SJSA1 (cell line): ENCODE measurements around the gene MARF1. TPM values are rescaled to one million over a fixed set of nuclear protein-coding genes. Genes with fewer than 3 reads are reported as not detected.
"Not testable (repeated sequence)": the region's sequence is repeated elsewhere in the genome, so short reads cannot be mapped to it uniquely, and the experiment has no call there.

Experiments
- DNase-seq, 2 experiments: peaks; one replicate each; pipeline ENCODE4 v3.0.0-alpha.2; 2015 to 2020; ENCODE audit warnings: low spot score in 2 of 2, low read depth in 1 of 2
- H3K27ac ChIP-seq: fragments of 250-450 bp; sonication (Bioruptor Pico); 2 replicates; pipeline ENCODE4 v1.5.1; 2020; ENCODE audit warnings: mild to moderate bottlenecking, moderate library complexity
- H3K27me3 ChIP-seq: fragments of 250-450 bp; sonication (Bioruptor Pico); replicated peaks from 2 replicates; pipeline ENCODE4 v1.5.1; 2020; ENCODE audit warnings: mild to moderate bottlenecking, moderate library complexity
- H3K36me3 ChIP-seq: fragments of 250-450 bp; sonication (Bioruptor Pico); 2 replicates; pipeline ENCODE4 v1.5.1; 2020; ENCODE audit warnings: mild to moderate bottlenecking
- H3K4me1 ChIP-seq: fragments of 250-450 bp; sonication (Bioruptor Pico); replicated peaks from 2 replicates; pipeline ENCODE4 v1.6.1; 2021; ENCODE audit warnings: mild to moderate bottlenecking
- H3K4me3 ChIP-seq: fragments of 250-450 bp; sonication (Bioruptor Pico); 2 replicates; pipeline ENCODE4 v1.5.1; 2020; ENCODE audit warnings: mild to moderate bottlenecking
- H3K9me3 ChIP-seq: fragments of 250-450 bp; sonication (Bioruptor Pico); replicated peaks from 2 replicates; pipeline ENCODE4 v1.5.1; 2020; ENCODE audit warnings: mild to moderate bottlenecking
- total RNA-seq: library from RNA; depleted of rRNA; stranded (reverse); fragments of >200 nt; shearing (Covaris generic); gene quantifications from 2 replicates; pipeline ENCODE4 v1.2.3, GENCODE V29; 2014

The MARF1 gene
- total RNA-seq, 1 experiment from 2014 or later = 5.8 TPM

- H3K4me1 ChIP-seq = peaks cover 75% of the 10 kb centered on the region
- peaks cover 23% of the 10 kb centered on the region for H3K36me3 ChIP-seq
- no peak overlapping the region for H3K4me3 ChIP-seq
- H3K9me3 ChIP-seq = no peaks in the 10 kb centered on the region
- H3K27ac ChIP-seq = peak overlapping the region; percentile 94
- H3K27me3 ChIP-seq = no peaks in the 10 kb centered on the region
- peak; percentile 93 to 95 for DNase-seq
Observed at GRCh38 chr16:15648135-15648730, 5.3 kb upstream of the MARF1 start.

GRCh38 chr16:15647294-15648014 lies 4.5 kb upstream of the MARF1 start:
- Histone ChIP-seq H3K4me1 (peaks cover 68% of the 10 kb centered on the region), H3K27ac (peak overlapping the region; percentile 32), H3K36me3 (peaks cover 17% of the 10 kb centered on the region), H3K4me3 (no peak overlapping the region), H3K27me3 (no peaks in the 10 kb centered on the region), H3K9me3 (no peaks in the 10 kb centered on the region)
- DNase-seq = peak in 1 of 2 experiments; percentile 28

GRCh38 chr16:15646557-15647293 lies 3.8 kb upstream of the MARF1 start:
- not testable (repeated sequence) for H3K4me3 ChIP-seq, DNase-seq, H3K9me3 ChIP-seq, H3K27me3 ChIP-seq
- Histone ChIP-seq H3K27ac (peak overlapping the region; percentile 32; the same call in 1 of the 2 replicates), H3K36me3 (peaks cover 10% of the 10 kb centered on the region), H3K4me1 (peaks cover 67% of the 10 kb centered on the region)

GRCh38 chr16:15644962-15645465 lies 2.1 kb upstream of the MARF1 start:
- not testable (repeated sequence) for H3K9me3 ChIP-seq, H3K27me3 ChIP-seq, H3K4me3 ChIP-seq, H3K36me3 ChIP-seq
- H3K4me1 ChIP-seq = peaks cover 65% of the 10 kb centered on the region
- peak overlapping the region; percentile 95 for H3K27ac ChIP-seq
- DNase-seq = peak; percentile 91 to 93

DNA sequence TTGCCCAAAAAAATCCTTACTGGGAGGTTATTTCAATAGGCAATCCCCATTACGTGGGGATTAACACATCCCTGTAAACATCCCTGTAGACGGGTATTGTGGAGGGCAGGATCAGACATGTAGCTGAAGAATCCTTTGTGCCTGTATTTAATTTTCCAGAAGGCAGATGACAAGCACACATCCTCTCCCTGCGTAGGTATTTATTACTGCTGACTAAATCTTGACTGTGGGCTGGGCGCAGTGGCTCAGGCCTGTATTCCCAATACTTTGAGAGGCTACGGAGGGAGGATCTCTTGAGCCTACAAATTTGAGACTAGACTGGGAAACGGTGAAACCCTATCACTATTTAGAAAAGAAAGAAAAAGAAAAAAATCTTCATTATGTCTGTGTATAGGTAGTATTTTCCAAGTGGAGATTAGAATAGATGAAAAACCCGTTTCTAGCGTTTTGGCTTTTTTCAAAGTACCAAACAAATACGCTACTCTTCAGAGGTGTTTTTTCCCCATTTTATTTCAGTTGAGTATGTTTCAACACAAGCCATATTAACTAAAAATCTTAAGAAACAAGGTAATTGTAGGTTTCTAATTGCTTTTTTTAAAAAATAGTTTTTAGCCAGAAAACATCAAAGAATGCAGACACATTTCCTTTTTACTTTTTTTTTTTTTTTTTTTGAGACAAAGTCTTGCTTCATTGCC lies 1.5 kb upstream of the MARF1 start:
- H3K27me3 ChIP-seq = no peaks in the 10 kb centered on the region
- peak overlapping the region; percentile 95 for H3K27ac ChIP-seq
- no peaks in the 10 kb centered on the region; the same call in 1 of the 2 replicates for H3K36me3 ChIP-seq
- DNase-seq = peak in 1 of 2 experiments; percentile 75
- H3K4me1 ChIP-seq = peaks cover 60% of the 10 kb centered on the region
- H3K4me3 ChIP-seq = no peak overlapping the region
- H3K9me3 ChIP-seq = no peaks in the 10 kb centered on the region

GRCh38 chr16:15643946-15644250 lies 944 bp upstream of the MARF1 start:
- Histone ChIP-seq H3K27ac (peak overlapping the region; percentile 95), H3K27me3 (no peaks in the 10 kb centered on the region), H3K36me3 (peaks cover 2% of the 10 kb centered on the region), H3K4me3 (peak overlapping the region; percentile 72), H3K4me1 (peaks cover 55% of the 10 kb centered on the region), H3K9me3 (no peaks in the 10 kb centered on the region)
- no peak for DNase-seq

DNA sequence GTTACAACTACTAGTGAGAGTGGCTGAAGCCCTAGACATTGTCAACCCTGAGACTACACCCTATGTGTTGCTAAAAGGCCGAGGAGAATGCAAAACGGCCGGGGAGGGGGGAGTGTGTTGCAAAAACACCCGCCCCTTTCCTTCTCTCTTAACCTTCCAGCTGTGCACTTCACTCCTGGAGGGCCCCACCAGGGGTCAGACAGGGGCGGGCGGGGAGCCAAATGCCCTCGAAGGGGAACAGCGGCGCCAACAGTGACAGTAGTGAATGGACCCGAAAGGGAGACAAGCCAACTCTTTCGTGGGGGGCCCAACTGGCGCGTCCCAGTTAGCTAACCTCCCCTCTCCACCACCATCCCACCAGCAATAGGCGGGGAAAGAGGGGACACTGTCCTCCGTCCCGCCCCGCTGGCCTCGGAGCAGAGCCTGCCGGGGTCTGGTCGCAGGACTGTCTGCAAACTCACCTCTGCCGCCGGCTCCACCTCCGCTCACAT lies 352 bp downstream of the MARF1 start:
- peak overlapping the region; percentile 72 for H3K4me3 ChIP-seq
- peaks cover 47% of the 10 kb centered on the region for H3K4me1 ChIP-seq
- H3K27me3 ChIP-seq = no peaks in the 10 kb centered on the region
- H3K9me3 ChIP-seq = no peaks in the 10 kb centered on the region
- DNase-seq = peak; percentile 74 to 76
- H3K27ac ChIP-seq = peak overlapping the region; percentile 75
- peaks cover 15% of the 10 kb centered on the region for H3K36me3 ChIP-seq

GRCh38 chr16:15641753-15642556 lies 999 bp downstream of the MARF1 start:
- peak overlapping the region; percentile 75; the same call in 1 of the 2 replicates for H3K27ac ChIP-seq

DNA sequence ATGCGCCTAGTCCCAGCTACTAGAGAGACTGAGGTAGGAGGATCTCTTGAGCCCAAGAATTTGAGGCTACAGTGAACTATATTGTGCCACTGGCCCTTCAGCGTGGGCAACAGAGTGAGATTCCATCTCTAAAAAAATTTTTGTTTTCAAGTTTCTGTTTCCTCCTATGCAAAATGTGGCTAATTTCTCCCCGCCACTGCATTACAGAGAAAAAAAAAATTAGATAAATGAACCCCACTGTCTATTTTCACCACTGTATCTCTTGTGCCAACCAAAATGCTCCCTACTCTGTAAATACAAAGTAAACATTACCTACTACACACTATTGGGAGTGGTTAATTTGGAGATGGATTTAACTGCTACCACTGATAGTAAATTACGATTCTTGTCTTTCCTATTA lies 2.0 kb downstream of the MARF1 start:
- DNase-seq = no peak
- Histone ChIP-seq H3K4me1 (peaks cover 31% of the 10 kb centered on the region), H3K27ac (no peak overlapping the region), H3K9me3 (no peaks in the 10 kb centered on the region), H3K27me3 (no peaks in the 10 kb centered on the region), H3K4me3 (no peak overlapping the region), H3K36me3 (peaks cover 31% of the 10 kb centered on the region)

More at GRCh38 chr16:15641753-15642556, 999 bp downstream of the MARF1 start:
- Histone ChIP-seq H3K4me1 (peaks cover 41% of the 10 kb centered on the region), H3K9me3 (no peaks in the 10 kb centered on the region), H3K36me3 (peaks cover 21% of the 10 kb centered on the region), H3K27me3 (no peaks in the 10 kb centered on the region), H3K4me3 (peak overlapping the region; percentile 72)
- DNase-seq = no peak

- DNase-seq = no peak
- Histone ChIP-seq H3K27ac (no peak overlapping the region), H3K36me3 (peaks cover 50% of the 10 kb centered on the region), H3K27me3 (no peaks in the 10 kb centered on the region), H3K4me1 (peaks cover 16% of the 10 kb centered on the region), H3K9me3 (no peaks in the 10 kb centered on the region), H3K4me3 (no peak overlapping the region)
Observed at GRCh38 chr16:15639061-15639568, 3.8 kb downstream of the MARF1 start.

DNA sequence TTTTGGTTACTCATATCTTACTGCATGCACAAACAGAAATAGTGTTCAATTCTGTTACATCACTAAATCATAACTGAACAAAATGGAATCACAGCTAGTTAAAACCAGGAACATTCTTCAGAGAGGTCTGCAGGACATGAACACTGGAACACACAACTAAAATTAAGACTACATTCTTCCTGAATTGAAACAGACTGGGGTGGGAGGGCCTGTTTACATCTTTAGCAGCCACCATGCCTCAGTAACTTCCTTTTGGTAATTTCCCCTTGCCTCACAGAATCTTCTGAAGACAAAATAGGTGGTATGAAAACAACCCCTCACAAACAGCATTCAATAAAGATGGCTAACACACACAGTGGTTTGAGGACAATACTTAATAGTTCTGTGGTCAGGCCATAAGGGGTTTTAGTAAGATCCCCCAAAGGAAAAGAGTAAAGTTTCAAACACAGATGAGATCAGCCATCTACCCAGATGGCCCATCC lies 6.5 kb downstream of the MARF1 start:
- H3K27me3 ChIP-seq = no peaks in the 10 kb centered on the region
- H3K4me1 ChIP-seq = no peaks in the 10 kb centered on the region; the same call in 1 of the 2 replicates
- no peak overlapping the region for H3K4me3 ChIP-seq
- H3K9me3 ChIP-seq = no peaks in the 10 kb centered on the region
- H3K27ac ChIP-seq = no peak overlapping the region
- no peak for DNase-seq
- H3K36me3 ChIP-seq = peaks cover 69% of the 10 kb centered on the region

GRCh38 chr16:15635926-15636325 lies 7.0 kb downstream of the MARF1 start:
- Histone ChIP-seq H3K27me3 (no peaks in the 10 kb centered on the region), H3K27ac (no peak overlapping the region), H3K4me1 (no peaks in the 10 kb centered on the region), H3K9me3 (no peaks in the 10 kb centered on the region), H3K4me3 (no peak overlapping the region), H3K36me3 (peaks cover 69% of the 10 kb centered on the region)
- no peak for DNase-seq
